A549 (cell line): Measurements from ENCODE around the gene ADAM10. TPM values are rescaled to one million over a fixed set of nuclear protein-coding genes. Genes with fewer than 3 reads are reported as not detected.

Experiments
- ATAC-seq, 2 experiments: fragments of 200-7000 bp in 1 of 2; fragments of >200 bp in 1 of 2; cut with Nextera tagmentation in 1 of 2; cut with Tn5 transposase in 1 of 2; 3 replicates each; pipeline versions ENCODE4 v1.8.0 to v1.9.1; 2018 to 2020; ENCODE audit warnings: mild to moderate bottlenecking in 1 of 2, moderate library complexity in 1 of 2
- CTCF ChIA-PET: fragments of 300-600 bp; sonication (Branson Sonifier 250); formaldehyde crosslinking; extraction: SDS; loops from one replicate; lab custom pipeline; 2021; ENCODE audit warnings: antibody characterized with exemption, inconsistent platforms; lab: Yijun Ruan, JAX
- POLR2A ChIA-PET: fragments of 350-600 bp; formaldehyde crosslinking; extraction: SDS; loops from one replicate; lab custom pipeline; 2021; ENCODE audit warnings: antibody characterized with exemption, inconsistent platforms; lab: Yijun Ruan, JAX
- DNase-seq, 2 experiments: peaks; one replicate each; pipeline versions ENCODE4 v3.0.0 to v3.0.0-alpha.2; 2011 to 2016; ENCODE audit warnings: low read depth in 1 of 2, low spot score in 1 of 2
- FAIRE-seq: peaks from 2 replicates; lab custom pipeline; 2011; peaks lifted over from hg19 to GRCh38; lab: Jason Lieb, UNC
- H3K27ac ChIP-seq, 2 experiments: fragments of >200 bp; sonication (Bioruptor Twin); formaldehyde crosslinking; 3 replicates each; pipeline ENCODE4 v1.5.1; 2016 to 2017
- H3K4me1 ChIP-seq: fragments of >200 bp; sonication (Bioruptor Twin); formaldehyde crosslinking; 3 replicates; pipeline ENCODE4 v1.6.1; 2016
- H3K4me2 ChIP-seq: fragments of >200 bp; sonication (Bioruptor Twin); formaldehyde crosslinking; 3 replicates; pipeline ENCODE4 v1.6.1; 2016
- H3K4me3 ChIP-seq: fragments of >200 bp; sonication (Bioruptor Twin); formaldehyde crosslinking; 3 replicates; pipeline ENCODE4 v1.5.1; 2016
- H3K9me3 ChIP-seq: fragments of >200 bp; sonication (Bioruptor Twin); formaldehyde crosslinking; 3 replicates; pipeline ENCODE4 v1.6.1; 2016
- BHLHE40 ChIP-seq: IDR thresholded peaks from 2 replicates; pipeline ENCODE4 v1.6.1; 2012; ENCODE audit warnings: low read depth, low read length, inconsistent platforms
- CEBPB ChIP-seq, 2 experiments: fragments of >200 bp in 1 of 2; sonication (Bioruptor Twin) in 1 of 2; formaldehyde crosslinking in 1 of 2; IDR thresholded peaks; 2 replicates each; pipeline ENCODE4 v1.6.1; 2012 to 2016
- CHD2 ChIP-seq: fragments of 150-350 bp; IDR thresholded peaks from 2 replicates; pipeline ENCODE4 v1.6.1; 2014; ENCODE audit warnings: low read length; ENCODE audit not compliant: partially characterized antibody
- E2F6 ChIP-seq: IDR thresholded peaks from 2 replicates; pipeline ENCODE4 v1.6.1; 2012; ENCODE audit warnings: low read depth, borderline replicate concordance
- EP300 ChIP-seq, 2 experiments: fragments of >200 bp; sonication (Bioruptor Twin); formaldehyde crosslinking; IDR thresholded peaks; 2 replicates in 1 of 2; 3 replicates in 1 of 2; pipeline ENCODE4 v1.6.1; 2016 to 2017
- ESRRA ChIP-seq: fragments of 150-350 bp; IDR thresholded peaks from 2 replicates; pipeline ENCODE4 v1.6.1; 2014; ENCODE audit warnings: mild to moderate bottlenecking, low read length, borderline replicate concordance
- FOSL2 ChIP-seq, 2 experiments: fragments of 450-650 bp in 1 of 2; fragments of >200 bp in 1 of 2; sonication (Bioruptor Twin) in 1 of 2; formaldehyde crosslinking; IDR thresholded peaks; 2 replicates each; pipeline versions ENCODE4 v1.5.0 to v1.6.1; 2016 to 2020; ENCODE audit warnings: mild to moderate bottlenecking in 1 of 2, moderate library complexity in 1 of 2
- GATA3 ChIP-seq: IDR thresholded peaks from 2 replicates; pipeline ENCODE4 v1.6.1; 2012; ENCODE audit warnings: borderline replicate concordance
- HEYL ChIP-seq: fragments of 250-450 bp; sonication (Bioruptor Pico); IDR thresholded peaks from 2 replicates; pipeline ENCODE4 v1.8.0; 2021; ENCODE audit warnings: mild to moderate bottlenecking, moderate library complexity
- HOXB5 ChIP-seq: fragments of 250-450 bp; sonication (Bioruptor Pico); IDR thresholded peaks from 2 replicates; pipeline ENCODE4 v1.5.0; 2020; ENCODE audit warnings: mild to moderate bottlenecking, moderate library complexity
- JUN ChIP-seq, 2 experiments: fragments of >200 bp; sonication (Bioruptor Twin); formaldehyde crosslinking; IDR thresholded peaks; 2 replicates in 1 of 2; 3 replicates in 1 of 2; pipeline ENCODE4 v1.6.1; 2016 to 2017
- JUNB ChIP-seq: fragments of >200 bp; sonication (Bioruptor Twin); formaldehyde crosslinking; IDR thresholded peaks from 2 replicates; pipeline ENCODE4 v1.6.1; 2016
- KDM5A ChIP-seq: fragments of 200-600 bp; sonication (generic); IDR thresholded peaks from 2 replicates; pipeline ENCODE4 v1.6.1; 2016; ENCODE audit warnings: antibody characterized with exemption, mild to moderate bottlenecking
- MAFK ChIP-seq: fragments of 450-650 bp; IDR thresholded peaks from 2 replicates; pipeline ENCODE4 v1.6.1; 2014; ENCODE audit not compliant: partially characterized antibody
- MAX ChIP-seq: IDR thresholded peaks from 2 replicates; pipeline ENCODE4 v1.6.1; 2012
- NR3C1 ChIP-seq: fragments of >200 bp; sonication (Bioruptor Twin); formaldehyde crosslinking; IDR thresholded peaks from 3 replicates; pipeline ENCODE4 v1.6.1; 2017
- PBX3 ChIP-seq: IDR thresholded peaks from 2 replicates; pipeline ENCODE4 v1.6.1; 2012
- RAD21 ChIP-seq, 2 experiments: fragments of >200 bp in 1 of 2; sonication (Bioruptor Twin) in 1 of 2; formaldehyde crosslinking in 1 of 2; IDR thresholded peaks in 1 of 2; conservative IDR thresholded peaks in 1 of 2; 2 replicates in 1 of 2; 3 replicates in 1 of 2; pipeline ENCODE4 v1.6.1; 2012 to 2018; ENCODE audit warnings: inconsistent platforms in 1 of 2
- SMC3 ChIP-seq: fragments of >200 bp; sonication (Bioruptor Twin); formaldehyde crosslinking; IDR thresholded peaks from 3 replicates; pipeline ENCODE4 v1.6.1; 2018; ENCODE audit warnings: inconsistent platforms
- USF2 ChIP-seq: fragments of 450-650 bp; IDR thresholded peaks from 2 replicates; pipeline ENCODE4 v1.6.1; 2014; ENCODE audit warnings: antibody characterized with exemption
- ZSCAN20 ChIP-seq: fragments of 250-450 bp; sonication (Bioruptor Pico); IDR thresholded peaks from 2 replicates; pipeline ENCODE4 v1.8.0; 2022; ENCODE audit warnings: mild to moderate bottlenecking, moderate library complexity
- WGBS: methylation state at CpG from one replicate; pipeline ENCODE4 v1.1.6; 2017; ENCODE audit errors: missing lambda C conversion rate; 5-methylcytosine and 5-hydroxymethylcytosine counted together
- polyA plus RNA-seq, 4 experiments: library from polyadenylated mRNA; depleted of rRNA in 3 of 4; stranded (reverse); fragments of >200 nt; fragmentation: RNase III in 1 of 4; extraction: RNeasy Plus Mini Kit Qiagen cat#74134 plus additional on column Dnase treatment in 1 of 4; gene quantifications; 2 replicates in 3 of 4; 3 replicates in 1 of 4; pipeline ENCODE4 v1.2.3, GENCODE V29; 2011 to 2017

Gene ADAM10
- polyA plus RNA-seq, 2 of the 4 experiments (the other 2 are of a cell fraction): 200 to 210 TPM

DNA sequence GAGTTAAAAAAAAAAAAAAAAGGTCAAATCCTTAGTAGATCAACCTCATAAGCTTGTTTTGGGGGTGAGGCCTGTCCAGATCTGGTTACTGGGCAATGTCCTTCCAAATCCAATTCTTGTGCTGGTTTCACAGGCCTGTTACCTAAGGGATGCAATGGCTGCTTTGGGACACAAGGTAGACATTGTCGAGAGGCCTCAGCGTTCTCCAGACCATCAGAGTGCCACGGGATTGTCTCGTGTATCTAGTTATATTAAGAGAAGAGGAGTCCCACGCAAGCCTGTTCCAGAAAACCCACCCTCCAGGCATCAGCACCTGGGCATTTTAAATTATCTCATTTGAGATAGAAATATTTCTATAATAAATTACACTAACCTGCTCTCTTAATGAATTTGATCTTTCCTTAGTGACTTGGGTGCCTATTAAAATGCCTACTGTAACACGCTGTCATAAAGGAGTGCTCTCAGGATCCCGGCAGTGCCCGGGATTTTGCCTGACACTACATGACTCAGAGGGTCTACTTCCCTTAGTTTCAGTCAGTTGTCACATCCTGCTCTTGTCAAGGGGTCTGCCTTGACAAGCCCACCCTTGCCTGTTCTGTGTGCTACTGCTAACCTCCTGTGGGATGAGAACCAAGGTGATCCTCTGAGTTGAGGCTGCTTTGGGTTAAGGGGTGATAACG lies 201.7 kb downstream of the ADAM10 start (continued):
- TF ChIP-seq USF2: no peak
- no peak for TF ChIP-seq JUNB
- TF ChIP-seq, all 56 proteins: peak for 0

- Histone ChIP-seq H3K4me2 (peak overlapping the region; percentile 85), H3K4me3 (peak overlapping the region; percentile 18; the same call in 1 of the 3 replicates), H3K4me1 (peaks cover 51% of the 10 kb centered on the region), H3K9me3 (no peaks in the 10 kb centered on the region), H3K27ac (peak overlapping the region; percentile 95)
- WGBS: 13% methylated on average over 13 of the region's 13 CpGs
- ChIA-PET POLR2A (interaction anchor here (0.6 to 2.5 kb wide), 21 partner anchors 11 to 277 kb away, joined by 3 to 38 read pairs (median 5); partner anchors contain the start of genes ADAM10 and MINDY2), CTCF (interaction anchor here (0.7 to 2.8 kb wide), 19 partner anchors 9 to 987 kb away, joined by 3 to 10 read pairs (median 3); partner anchors contain the start of gene MINDY2)
- DNase-seq (peak; percentile 93 to 95), FAIRE-seq (peak; percentile 99), ATAC-seq (peak; percentile 93 to 96)
- TF ChIP-seq HOXB5 (peak; percentile 59; the same call in 1 of the 2 replicates), RAD21 (conservative IDR thresholded peaks at IDR 0.05 in 1 of 2, IDR thresholded peaks at IDR 0.05 in 1 of 2) (peak; percentile 49 to 50; a peak in 4 of 5 replicates), GATA3 (peak; percentile 93), PBX3 (0 out of 2 replicates have a peak, but pooled peaks have one; percentile 68), NR3C1 (no peak), SMC3 (peak; percentile 48), BHLHE40 (no peak), HEYL (CRISPR knock-in tag) (no peak), CHD2 (no peak), MAX (peak; percentile 93), ZSCAN20 (CRISPR knock-in tag) (no peak), ESRRA (peak; percentile 87), JUNB (peak; percentile 86), EP300 (IDR thresholded peaks at IDR 0.05) (peak; percentile 71 to 84; a peak in 3 of 5 replicates), KDM5A (no peak), E2F6 (peak; percentile 86), JUN (IDR thresholded peaks at IDR 0.05) (peak in 1 of 2 experiments; percentile 62), FOSL2 (IDR thresholded peaks at IDR 0.05) (peak; percentile 87), FOSL2 (CRISPR knock-in tag; IDR thresholded peaks at IDR 0.05) (peak; percentile 97), MAFK (peak; percentile 11), CEBPB (IDR thresholded peaks at IDR 0.05) (peak; percentile 31 to 74; a peak in 2 of 4 replicates)
Measured at GRCh38 chr15:58546635-58547627, 202.6 kb downstream of the ADAM10 start.
